Measurements from ENCODE around the gene ZBTB20. TPM values are rescaled to one million over a fixed set of nuclear protein-coding genes. Genes with fewer than 3 reads are reported as not detected.

Gene ZBTB20
- total RNA-seq, 1 experiment from 2014 or later = 26.5 TPM

DNA sequence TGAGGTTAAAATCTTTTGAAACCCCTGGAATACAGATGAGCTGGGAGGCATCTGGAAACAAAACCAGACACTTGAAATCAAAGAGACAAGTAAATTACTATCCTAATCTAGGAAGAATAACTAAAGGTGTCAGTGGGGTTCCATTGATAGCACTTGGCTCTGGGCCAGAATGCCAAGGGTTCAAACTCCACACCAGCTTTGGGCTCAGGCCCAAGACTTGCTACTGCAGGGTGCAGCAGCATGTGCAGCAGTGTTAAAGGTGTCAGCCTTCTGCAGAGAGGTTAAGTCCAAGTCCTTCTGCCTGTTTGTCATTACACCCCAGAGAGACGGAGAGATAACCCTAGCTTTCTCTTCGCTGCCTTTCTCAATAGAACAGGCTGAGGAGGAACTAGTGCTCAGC, 579.3 kb downstream of the ZBTB20 start:
- H3K27ac ChIP-seq = no peak overlapping the region
- H3K79me2 ChIP-seq (ENCODE audit: low read depth) = no peaks in the 10 kb centered on the region
- H3K27me3 ChIP-seq (ENCODE audit: insufficient read depth, low read depth) = no peaks in the 10 kb centered on the region
- H3K4me1 ChIP-seq (replicated peaks; ENCODE audit: insufficient read depth) = no peaks in the 10 kb centered on the region
- no peak for DNase-seq
- no peak overlapping the region for H3K4me2 ChIP-seq
- ChIA-PET POLR2A (ENCODE audit: unreplicated experiment) (no interaction called here), CTCF (no interaction called here)
- TF ChIP-seq, protein P1, sequence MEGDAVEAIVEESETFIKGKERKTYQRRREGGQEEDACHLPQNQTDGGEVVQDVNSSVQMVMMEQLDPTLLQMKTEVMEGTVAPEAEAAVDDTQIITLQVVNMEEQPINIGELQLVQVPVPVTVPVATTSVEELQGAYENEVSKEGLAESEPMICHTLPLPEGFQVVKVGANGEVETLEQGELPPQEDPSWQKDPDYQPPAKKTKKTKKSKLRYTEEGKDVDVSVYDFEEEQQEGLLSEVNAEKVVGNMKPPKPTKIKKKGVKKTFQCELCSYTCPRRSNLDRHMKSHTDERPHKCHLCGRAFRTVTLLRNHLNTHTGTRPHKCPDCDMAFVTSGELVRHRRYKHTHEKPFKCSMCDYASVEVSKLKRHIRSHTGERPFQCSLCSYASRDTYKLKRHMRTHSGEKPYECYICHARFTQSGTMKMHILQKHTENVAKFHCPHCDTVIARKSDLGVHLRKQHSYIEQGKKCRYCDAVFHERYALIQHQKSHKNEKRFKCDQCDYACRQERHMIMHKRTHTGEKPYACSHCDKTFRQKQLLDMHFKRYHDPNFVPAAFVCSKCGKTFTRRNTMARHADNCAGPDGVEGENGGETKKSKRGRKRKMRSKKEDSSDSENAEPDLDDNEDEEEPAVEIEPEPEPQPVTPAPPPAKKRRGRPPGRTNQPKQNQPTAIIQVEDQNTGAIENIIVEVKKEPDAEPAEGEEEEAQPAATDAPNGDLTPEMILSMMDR (conservative IDR thresholded peaks at IDR 0.05) = no peak
- TF ChIP-seq EZH2 (IDR thresholded peaks at IDR 0.05; ENCODE audit: low read depth) = no peak
- no peaks in the 10 kb centered on the region for H3K9me2 ChIP-seq (ENCODE audit: insufficient read depth)
- H2AFZ ChIP-seq = no peak overlapping the region
- no TSS peak for BruUV-seq (replicated peaks)
- no peak overlapping the region for H3K4me3 ChIP-seq
- no peaks in the 10 kb centered on the region for H4K20me1 ChIP-seq (ENCODE audit: insufficient read depth)
- no peaks in the 10 kb centered on the region for H3K36me3 ChIP-seq (ENCODE audit: low read depth)
- intact Hi-C loops (cut with micrococcal nuclease; ENCODE audit: unreplicated experiment) = no loop called here
- no peaks in the 10 kb centered on the region for H3F3A ChIP-seq (ENCODE audit: insufficient read depth, low read depth)
- H3K9me3 ChIP-seq (ENCODE audit: insufficient read depth, low read depth) = no peaks in the 10 kb centered on the region

DNA sequence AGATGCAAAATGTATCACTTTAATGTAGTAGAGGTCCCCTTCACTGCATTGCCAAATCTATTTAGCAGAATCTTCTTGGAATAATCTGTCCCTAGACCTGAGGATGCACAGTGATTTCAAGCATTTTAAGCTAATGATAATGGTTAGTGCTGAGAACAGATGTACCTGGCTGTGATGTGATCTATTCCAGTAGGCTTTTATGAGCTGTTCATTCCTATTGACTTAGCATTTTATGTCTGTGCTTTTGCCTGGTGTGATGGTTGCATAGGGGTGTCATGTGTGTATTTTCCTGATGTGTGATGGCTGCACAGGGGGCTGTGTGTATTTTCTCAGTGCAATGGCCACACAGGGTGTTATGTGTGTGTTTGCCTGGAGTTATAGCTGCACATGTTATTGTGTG, 580.3 kb downstream of the ZBTB20 start:
- H3K27me3 ChIP-seq (ENCODE audit: insufficient read depth, low read depth) = no peaks in the 10 kb centered on the region
- no peaks in the 10 kb centered on the region for H3K36me3 ChIP-seq (ENCODE audit: low read depth)
- TF ChIP-seq, protein P1 (conservative IDR thresholded peaks at IDR 0.05) = no peak
- no peak for TF ChIP-seq EZH2 (IDR thresholded peaks at IDR 0.05; ENCODE audit: low read depth)
- BruUV-seq (replicated peaks) = no TSS peak
- H4K20me1 ChIP-seq (ENCODE audit: insufficient read depth) = no peaks in the 10 kb centered on the region
- no peak overlapping the region for H3K4me2 ChIP-seq
- H2AFZ ChIP-seq = no peak overlapping the region
- no peaks in the 10 kb centered on the region for H3F3A ChIP-seq (ENCODE audit: insufficient read depth, low read depth)
- no peak overlapping the region for H3K4me3 ChIP-seq
- H3K27ac ChIP-seq = no peak overlapping the region
- no peaks in the 10 kb centered on the region for H3K9me3 ChIP-seq (ENCODE audit: insufficient read depth, low read depth)
- no peaks in the 10 kb centered on the region for H3K4me1 ChIP-seq (replicated peaks; ENCODE audit: insufficient read depth)
- H3K9me2 ChIP-seq (ENCODE audit: insufficient read depth) = no peaks in the 10 kb centered on the region
- ChIA-PET POLR2A (ENCODE audit: unreplicated experiment) (no interaction called here), CTCF (no interaction called here)
- DNase-seq = no peak
- intact Hi-C loops (cut with micrococcal nuclease; ENCODE audit: unreplicated experiment) = no loop called here
- H3K79me2 ChIP-seq (ENCODE audit: low read depth) = no peaks in the 10 kb centered on the region

DNA sequence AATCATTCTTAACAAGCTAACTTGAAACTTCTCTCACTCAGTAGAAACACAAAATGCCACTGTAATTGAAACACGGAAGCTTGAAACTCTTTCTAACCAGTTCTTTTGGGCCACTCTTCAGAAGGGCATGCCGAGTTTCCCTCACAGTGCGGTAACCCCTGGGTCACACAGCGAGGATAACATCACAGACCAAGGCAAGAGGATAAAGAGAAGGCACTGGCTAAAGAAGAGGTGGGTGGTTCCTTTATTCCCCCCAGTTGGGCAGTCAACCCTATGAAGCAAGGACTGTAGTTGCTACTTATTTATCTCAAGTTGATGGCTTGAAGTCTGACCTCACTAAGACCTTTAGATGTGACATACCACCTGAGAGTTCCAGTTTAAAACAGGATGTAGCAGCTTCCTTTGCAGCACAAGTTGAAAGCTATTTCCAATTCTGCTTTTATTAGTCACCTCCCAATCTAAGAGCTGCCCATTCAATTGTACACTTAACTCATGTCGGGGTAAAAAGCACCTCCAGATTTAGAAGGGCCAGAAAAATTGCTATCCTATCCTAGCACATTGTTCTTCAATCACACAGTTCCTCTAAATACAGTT, 580.8 kb downstream of the ZBTB20 start:
- Histone ChIP-seq H3K27me3 (ENCODE audit: insufficient read depth, low read depth) (no peaks in the 10 kb centered on the region), H3K4me2 (no peak overlapping the region), H3K79me2 (ENCODE audit: low read depth) (no peaks in the 10 kb centered on the region), H3K36me3 (ENCODE audit: low read depth) (no peaks in the 10 kb centered on the region), H3K27ac (no peak overlapping the region), H3K4me1 (replicated peaks; ENCODE audit: insufficient read depth) (no peaks in the 10 kb centered on the region), H3F3A (ENCODE audit: insufficient read depth, low read depth) (no peaks in the 10 kb centered on the region), H2AFZ (no peak overlapping the region), H4K20me1 (ENCODE audit: insufficient read depth) (no peaks in the 10 kb centered on the region), H3K9me3 (ENCODE audit: insufficient read depth, low read depth) (no peaks in the 10 kb centered on the region), H3K4me3 (no peak overlapping the region), H3K9me2 (ENCODE audit: insufficient read depth) (no peaks in the 10 kb centered on the region)
- BruUV-seq (replicated peaks) = no TSS peak
- ChIA-PET CTCF (no interaction called here), POLR2A (ENCODE audit: unreplicated experiment) (no interaction called here)
- intact Hi-C loops (cut with micrococcal nuclease; ENCODE audit: unreplicated experiment) = no loop called here
- DNase-seq = no peak
- no peak for TF ChIP-seq EZH2 (IDR thresholded peaks at IDR 0.05; ENCODE audit: low read depth)
- TF ChIP-seq, protein P1 (conservative IDR thresholded peaks at IDR 0.05) = no peak

Measured in PC-9 (cell line).